Measurements from ENCODE around the gene PICK1.
A peak's percentile ranks its signal among the peaks of the same experiment; 100 is the strongest.
"Not testable (repeated sequence)": the region's sequence is repeated elsewhere in the genome, so short reads cannot be mapped to it uniquely, and the experiment has no call there.

PICK1 gene

DNA sequence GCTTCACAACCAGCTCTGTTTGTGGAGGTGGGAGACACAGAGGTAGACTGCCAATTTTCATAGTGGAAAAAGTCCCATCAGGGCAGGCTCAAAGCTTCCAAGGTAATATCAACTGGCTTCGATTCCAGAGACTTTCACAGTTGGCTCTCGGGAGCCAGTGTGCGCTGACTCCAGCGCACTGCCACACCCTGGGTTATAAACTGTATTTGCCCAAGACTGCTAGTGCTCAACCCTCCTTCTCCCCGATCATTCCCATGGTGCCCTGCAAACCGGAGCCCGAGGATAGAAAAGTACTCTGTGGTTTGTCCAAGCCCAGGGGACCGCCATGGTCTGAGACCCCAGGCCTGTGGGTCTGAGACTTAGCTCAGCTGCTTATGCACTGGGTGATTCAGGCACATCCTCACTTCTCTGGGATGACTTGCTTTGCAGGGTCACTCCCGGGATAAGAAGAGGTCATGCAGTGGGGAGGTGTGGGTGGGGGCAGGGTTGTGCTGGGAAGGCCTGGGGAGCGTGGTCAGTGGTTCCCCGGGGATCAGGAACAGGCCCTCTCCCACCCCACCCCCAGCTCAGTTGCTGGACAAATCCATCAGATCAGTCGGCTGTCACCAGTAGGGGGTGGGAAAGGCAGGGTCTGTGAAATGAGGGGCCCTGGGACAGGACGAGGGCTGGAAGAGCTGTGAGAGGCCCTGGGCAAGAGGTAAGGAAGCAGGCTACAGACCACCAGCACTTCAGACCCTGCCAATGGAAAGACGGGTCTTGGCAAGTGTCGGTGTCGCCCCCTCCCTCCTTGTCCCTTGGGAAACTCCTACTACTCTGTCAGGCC lies 26.7 kb upstream of the PICK1 start:
- peak; percentile 36 for DNase-seq (ENCODE audit: low spot score)

GRCh38 chr22:38031491-38031890 lies 25.7 kb upstream of the PICK1 start:
- DNase-seq (ENCODE audit: low spot score): peak; percentile 48

- DNase-seq (ENCODE audit: low spot score): no peak
These were observed 24.3 kb upstream of the PICK1 start for GRCh38 chr22:38032681-38033521.

- DNase-seq (ENCODE audit: low spot score): peak; percentile 92
These were observed 23.5 kb upstream of the PICK1 start for GRCh38 chr22:38033522-38034277.

DNA sequence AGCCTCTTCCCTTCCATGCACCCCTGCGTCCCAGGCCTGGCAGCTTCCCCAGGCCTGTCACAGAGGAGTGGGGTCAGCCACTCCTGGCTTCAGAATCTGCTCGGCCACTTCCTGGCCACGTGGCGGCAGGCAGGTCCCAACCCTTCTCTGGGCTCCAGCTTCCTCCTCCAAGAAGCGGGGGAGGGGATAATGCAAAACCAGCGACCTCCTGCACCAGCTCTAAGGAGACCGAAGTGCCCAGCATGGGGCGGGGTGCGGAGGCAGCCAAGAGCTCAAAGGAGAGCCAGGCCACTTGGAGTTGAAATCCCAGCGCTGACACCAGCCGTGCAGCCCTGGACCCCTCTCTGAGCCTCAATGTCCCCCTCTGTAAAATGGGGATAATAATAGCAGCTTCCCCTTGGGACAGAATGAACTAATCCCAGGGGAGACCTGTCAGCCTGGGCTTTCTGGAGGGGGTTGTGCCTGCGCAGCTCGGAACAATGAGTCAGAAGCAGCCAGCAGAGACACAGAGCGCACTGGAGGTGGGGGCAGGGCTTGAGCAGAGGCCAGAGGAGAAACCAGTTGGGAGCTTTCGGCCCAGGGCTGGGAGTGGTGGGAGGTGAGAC lies 22.8 kb upstream of the PICK1 start:
- DNase-seq (ENCODE audit: low spot score): peak; percentile 92

DNA sequence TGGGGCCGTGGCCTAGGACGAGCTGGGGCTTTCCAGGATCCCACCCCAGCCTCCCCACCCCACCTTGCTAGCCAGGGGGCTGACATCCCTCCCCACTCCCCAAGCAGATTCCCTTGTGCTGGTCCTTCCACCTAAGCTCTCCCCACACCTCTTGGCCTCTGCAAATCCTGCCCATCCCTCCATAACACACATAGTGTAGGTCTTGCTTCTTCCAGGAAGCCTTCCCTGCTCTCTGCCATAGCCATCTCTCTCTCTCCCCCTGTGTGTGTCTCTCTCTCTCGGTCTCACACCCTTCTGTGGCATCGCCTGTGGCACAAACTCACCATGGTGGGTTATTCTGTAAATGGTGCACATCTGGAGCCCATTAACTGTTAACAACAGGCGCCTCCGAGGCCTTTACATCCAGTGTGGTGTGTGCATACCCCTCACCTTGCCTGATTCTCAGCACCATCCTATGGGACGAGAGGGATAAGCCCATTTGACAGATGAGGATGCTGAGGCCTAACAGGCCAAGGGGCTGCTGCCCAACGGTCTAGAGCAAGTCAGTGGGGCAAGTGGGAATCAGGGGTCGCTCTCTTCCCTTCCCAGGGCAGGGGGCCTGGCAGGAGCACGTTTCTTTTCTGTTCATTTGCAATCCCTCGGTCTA lies 22.2 kb upstream of the PICK1 start:
- DNase-seq (ENCODE audit: low spot score): no peak

DNA sequence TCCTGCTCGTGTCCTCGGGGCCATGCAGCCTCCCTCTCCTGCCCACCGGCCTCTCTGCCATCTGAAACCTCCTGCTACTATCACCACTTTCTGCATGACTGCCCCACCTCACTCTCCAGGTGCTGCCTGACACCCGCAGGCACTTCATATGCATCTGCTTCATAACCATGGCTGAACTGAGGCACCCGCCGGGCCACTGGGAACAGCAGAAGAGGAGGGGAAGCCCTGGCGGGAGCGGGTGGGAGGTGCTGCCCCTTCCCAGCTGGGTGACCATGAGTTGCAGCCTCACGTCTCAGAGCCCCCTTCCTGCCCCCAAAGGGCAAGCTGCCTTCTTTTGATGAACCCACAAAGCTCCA lies 21.7 kb upstream of the PICK1 start:
- no peak for DNase-seq (ENCODE audit: low spot score)

DNA sequence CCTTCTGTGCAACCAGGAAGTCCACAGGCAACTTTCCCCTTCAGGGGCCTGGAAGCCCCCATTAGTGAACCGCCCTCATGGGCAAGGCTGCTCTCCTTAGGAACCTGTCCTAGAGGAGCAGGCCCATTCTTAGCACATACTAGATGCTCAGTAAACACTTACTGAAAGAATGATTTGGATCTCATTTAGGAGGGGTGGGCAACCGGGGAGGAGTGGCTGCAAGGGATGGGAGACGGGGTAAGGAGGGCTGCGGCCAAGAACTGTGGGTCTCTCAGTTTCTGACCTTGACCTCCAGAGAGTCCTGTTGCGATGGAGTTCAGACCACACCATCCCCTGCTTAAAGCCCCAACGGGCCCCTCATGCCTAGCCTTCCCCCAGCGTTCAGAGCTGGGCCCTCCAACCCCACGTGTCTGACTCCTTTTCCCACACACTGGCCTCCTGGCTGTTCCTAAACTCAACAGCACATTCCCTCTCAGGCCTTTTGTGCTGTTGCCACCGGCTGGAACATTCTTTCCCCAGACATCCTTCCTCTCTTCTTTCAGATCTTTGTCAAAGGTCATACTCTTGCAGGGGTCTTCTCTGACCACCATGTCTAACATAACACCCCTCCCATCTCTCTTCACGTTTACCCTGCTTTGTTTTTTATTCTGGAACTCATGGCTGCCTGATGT lies 20.7 kb upstream of the PICK1 start:
- DNase-seq (ENCODE audit: low spot score): peak; percentile 30

DNA sequence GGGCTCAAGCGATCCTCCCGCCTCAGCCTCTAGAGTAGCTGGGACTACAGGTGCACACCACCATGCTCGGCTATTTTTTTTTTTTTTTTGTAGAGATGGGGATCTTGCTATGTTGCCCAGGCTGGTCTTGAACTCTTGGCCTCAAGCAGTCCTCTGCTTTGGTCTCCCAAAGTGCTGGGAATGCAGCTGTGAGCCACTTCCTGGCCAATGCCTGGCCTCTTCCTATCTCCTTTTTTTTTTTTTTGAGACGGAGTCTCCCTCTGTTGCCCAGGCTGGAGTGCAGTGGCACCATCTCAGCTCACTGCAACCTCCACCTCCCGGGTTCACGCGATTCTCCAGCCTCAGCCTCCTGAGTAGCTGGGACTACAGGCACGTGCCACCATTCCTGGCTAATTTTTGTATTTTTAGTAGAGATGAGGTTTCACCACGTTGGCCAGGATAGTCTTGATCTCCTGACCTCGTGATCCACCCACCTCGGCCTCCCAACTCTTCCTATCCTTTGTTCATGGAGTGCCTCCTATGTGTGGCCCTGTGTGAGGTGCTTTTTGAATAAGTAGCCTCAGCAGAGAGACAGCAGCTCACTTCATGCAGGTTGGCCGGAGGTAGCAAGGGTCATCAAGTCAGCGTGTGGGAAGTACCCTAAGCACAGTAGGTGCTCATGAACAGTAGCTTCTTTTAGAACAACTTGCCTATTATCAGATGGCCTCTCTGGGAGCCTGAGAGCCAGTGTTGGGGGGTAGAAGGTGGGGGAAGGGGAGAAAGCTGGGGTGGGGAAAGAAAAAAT lies 19.6 kb upstream of the PICK1 start:
- DNase-seq (ENCODE audit: low spot score): not testable (repeated sequence)

DNA sequence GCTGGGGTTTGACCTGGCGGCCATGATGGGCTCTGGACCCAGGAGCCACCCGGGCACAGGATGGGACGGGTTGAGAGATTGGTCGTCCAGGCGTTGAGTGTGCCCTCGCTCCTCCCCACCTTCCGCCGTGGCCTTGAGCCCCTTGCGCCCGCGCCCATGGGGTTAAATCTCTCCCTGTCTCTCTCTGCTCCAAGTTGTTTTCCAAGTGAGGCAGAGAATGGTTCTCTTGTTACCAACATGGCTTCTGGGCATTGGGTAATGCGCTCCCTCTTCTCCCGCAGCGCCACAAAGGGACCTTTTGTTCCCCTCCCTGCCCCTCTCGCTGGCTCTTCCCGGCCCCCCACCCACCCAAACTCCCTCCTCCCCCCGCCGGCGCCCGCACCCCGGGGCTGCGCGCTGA lies 18.8 kb upstream of the PICK1 start:
- peak; percentile 97 for DNase-seq (ENCODE audit: low spot score)

GRCh38 chr22:38038890-38039812 lies 18.1 kb upstream of the PICK1 start:
- peak; percentile 25 for DNase-seq (ENCODE audit: low spot score)

- peak; percentile 37 for DNase-seq (ENCODE audit: low spot score)
These were observed 16.0 kb upstream of the PICK1 start for GRCh38 chr22:38040953-38041759.

GRCh38 chr22:38041760-38042487 lies 15.3 kb upstream of the PICK1 start:
- no peak for DNase-seq (ENCODE audit: low spot score)

DNA sequence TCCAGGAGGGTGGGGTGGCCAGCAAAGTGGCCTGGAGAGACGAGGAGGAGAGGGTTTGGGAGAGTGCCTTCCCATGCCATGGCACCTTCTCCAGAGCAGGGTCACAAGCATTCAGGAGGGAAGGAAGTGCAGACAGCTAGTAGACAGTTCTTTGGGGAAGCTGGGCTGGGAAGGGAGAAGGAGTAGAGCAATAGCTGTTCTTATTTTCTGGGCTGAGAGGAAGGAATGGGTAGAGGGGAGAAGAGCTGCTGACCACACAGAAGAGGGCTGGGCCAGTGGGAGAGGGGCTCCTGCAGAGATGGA lies 14.8 kb upstream of the PICK1 start:
- peak; percentile 22 for DNase-seq (ENCODE audit: low spot score)

DNA sequence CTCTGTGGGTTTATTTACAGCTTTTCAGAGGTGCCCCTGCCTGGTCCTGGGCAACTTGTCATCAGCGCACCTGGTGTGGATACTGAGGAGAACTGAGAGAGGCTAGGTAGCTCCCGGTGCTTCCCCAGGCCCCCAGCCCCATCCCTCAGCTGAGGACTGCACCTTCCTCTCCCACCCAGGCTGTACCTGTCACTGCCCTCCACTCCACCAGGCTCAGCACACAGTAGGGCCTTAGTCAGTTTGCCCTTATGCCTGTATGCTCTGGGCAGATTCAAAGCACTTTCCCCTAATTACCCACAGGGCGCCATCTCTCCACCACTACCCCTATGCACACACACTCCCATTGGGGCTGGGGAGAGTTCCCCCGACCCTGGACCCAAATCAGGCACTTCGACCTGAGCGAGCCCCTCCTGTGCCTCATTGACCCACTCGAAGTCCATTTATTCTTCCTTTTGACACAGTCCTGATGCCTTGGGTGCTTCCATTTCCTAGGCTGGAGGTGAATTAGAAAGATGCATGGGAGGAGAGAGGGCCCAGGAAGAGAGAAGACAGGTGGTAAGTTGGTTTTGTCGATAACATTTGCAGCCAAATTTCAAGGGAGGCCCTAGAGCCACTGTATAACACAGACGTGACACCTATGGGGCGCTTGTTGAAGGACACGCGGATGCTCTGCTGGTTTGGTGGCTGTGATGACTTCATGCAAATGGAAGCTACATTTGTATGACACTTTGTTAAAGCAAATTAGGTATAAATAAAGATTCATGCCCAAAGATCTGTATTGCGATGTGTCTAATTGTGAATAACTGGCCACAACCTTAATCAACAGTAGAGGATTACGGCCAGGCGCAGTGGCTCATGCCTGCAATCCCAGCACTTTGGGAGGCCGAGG lies 13.8 kb upstream of the PICK1 start:
- no peak for DNase-seq (ENCODE audit: low spot score)

DNA sequence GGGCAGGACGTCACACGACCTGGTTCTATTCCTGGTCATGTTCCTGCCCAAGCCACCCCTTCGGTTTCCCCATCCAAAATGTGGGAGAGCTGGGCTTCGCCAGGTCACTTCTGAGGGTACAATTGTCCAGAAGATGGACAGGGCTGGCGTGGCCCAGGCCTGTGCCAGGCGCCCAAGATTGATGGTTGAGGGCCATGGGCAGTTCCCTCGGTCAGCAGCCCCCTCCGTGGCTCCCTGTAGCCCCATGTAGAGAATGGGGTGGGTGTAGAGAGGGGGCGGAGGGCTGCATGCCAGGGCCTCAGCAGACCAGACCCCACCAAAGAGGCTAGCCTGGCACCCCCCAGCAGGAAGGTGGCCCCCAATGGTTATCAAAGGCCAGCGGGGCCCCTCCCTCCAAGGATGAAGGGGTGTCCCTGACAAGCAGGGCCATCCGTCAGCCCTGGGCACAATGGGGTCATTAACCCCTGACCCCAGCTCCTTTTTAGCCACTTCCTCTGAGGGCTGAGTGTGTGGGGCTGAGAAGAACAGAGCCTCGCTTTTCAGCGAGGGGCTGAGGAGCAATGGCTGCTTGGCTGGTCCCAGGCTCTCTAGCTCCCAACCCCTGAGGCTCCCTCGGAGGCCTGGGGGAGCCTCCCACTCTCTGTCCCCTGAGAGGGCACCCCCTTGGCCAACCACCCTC lies 11.0 kb upstream of the PICK1 start:
- DNase-seq (ENCODE audit: low spot score): peak; percentile 32
